AG04450 (cell line): ENCODE results near the gene UBASH3A. TPM values are rescaled to one million over a fixed set of nuclear protein-coding genes. Genes with fewer than 3 reads are reported as not detected.

ENCODE experiments used
- CTCF ChIA-PET: fragments of 300-600, 350-600 bp; formaldehyde crosslinking; extraction: SDS; loops from one replicate; lab custom pipeline; 2022; ENCODE audit warnings: antibody characterized with exemption, inconsistent platforms; lab: Charles Lee
- POLR2A ChIA-PET: fragments of 350-600 bp; formaldehyde crosslinking; extraction: SDS; loops from one replicate; lab custom pipeline; 2021; ENCODE audit warnings: antibody characterized with exemption, inconsistent platforms; lab: Yijun Ruan, JAX
- DNase-seq: peaks from one replicate; pipeline ENCODE4 v3.0.0-alpha.2; 2011; ENCODE audit warnings: low read depth, low spot score
- H3K27ac ChIP-seq: one replicate; pipeline ENCODE4 v1.5.1; 2012; ENCODE audit warnings: low read depth, low read length, control low read depth
- H3K27me3 ChIP-seq: one replicate; pipeline ENCODE4 v1.6.0; 2012; ENCODE audit warnings: low read length; ENCODE audit not compliant: control insufficient read depth, insufficient read depth
- H3K4me3 ChIP-seq: 2 replicates; pipeline ENCODE4 v1.5.1; 2011; ENCODE audit warnings: mild to moderate bottlenecking, low read depth, low read length, control low read depth
- H3K9me3 ChIP-seq: 2 replicates; pipeline ENCODE4 v1.5.1; 2012; ENCODE audit warnings: low read length; ENCODE audit not compliant: control insufficient read depth, insufficient read depth
- CTCF ChIP-seq: IDR thresholded peaks from 2 replicates; pipeline ENCODE4 v1.5.1; 2011; ENCODE audit warnings: low read depth, low read length, control low read depth, inconsistent platforms
- polyA plus RNA-seq: library from polyadenylated mRNA; depleted of rRNA; stranded (reverse); fragments of >200 nt; gene quantifications from 2 replicates; pipeline ENCODE4 v1.2.3, GENCODE V29; 2011

Gene UBASH3A
- polyA plus RNA-seq, 1 experiment = not detected

- CTCF ChIA-PET = no interaction called here
- H3K4me3 ChIP-seq = no peak overlapping the region
- no peak for TF ChIP-seq CTCF
- POLR2A ChIA-PET = no interaction called here
- H3K27me3 ChIP-seq = no peaks in the 10 kb centered on the region
- no peak overlapping the region for H3K27ac ChIP-seq
- DNase-seq = no peak
- H3K9me3 ChIP-seq = no peaks in the 10 kb centered on the region; the same call in 1 of the 2 replicates
Measured at GRCh38 chr21:42453224-42453985, 49.7 kb downstream of the UBASH3A start.

GRCh38 chr21:42453986-42454570 lies 50.4 kb downstream of the UBASH3A start:
- no peaks in the 10 kb centered on the region for H3K27me3 ChIP-seq
- no peak overlapping the region for H3K27ac ChIP-seq
- CTCF ChIA-PET = no interaction called here
- DNase-seq = no peak
- no peaks in the 10 kb centered on the region; the same call in 1 of the 2 replicates for H3K9me3 ChIP-seq
- no peak for TF ChIP-seq CTCF
- H3K4me3 ChIP-seq = no peak overlapping the region
- POLR2A ChIA-PET = no interaction called here

GRCh38 chr21:42454786-42455185 lies 51.1 kb downstream of the UBASH3A start:
- Histone ChIP-seq H3K27me3 (no peaks in the 10 kb centered on the region), H3K9me3 (no peaks in the 10 kb centered on the region; the same call in 1 of the 2 replicates), H3K4me3 (no peak overlapping the region), H3K27ac (no peak overlapping the region)
- TF ChIP-seq CTCF = no peak
- POLR2A ChIA-PET = no interaction called here
- DNase-seq = no peak
- CTCF ChIA-PET = no interaction called here

GRCh38 chr21:42455196-42455595 lies 51.5 kb downstream of the UBASH3A start:
- Histone ChIP-seq H3K4me3 (no peak overlapping the region), H3K9me3 (no peaks in the 10 kb centered on the region; the same call in 1 of the 2 replicates), H3K27ac (no peak overlapping the region), H3K27me3 (no peaks in the 10 kb centered on the region)
- POLR2A ChIA-PET = no interaction called here
- no peak for TF ChIP-seq CTCF
- no peak for DNase-seq
- CTCF ChIA-PET = no interaction called here

- CTCF ChIA-PET = no interaction called here
- Histone ChIP-seq H3K9me3 (no peaks in the 10 kb centered on the region; the same call in 1 of the 2 replicates), H3K27me3 (no peaks in the 10 kb centered on the region), H3K4me3 (no peak overlapping the region), H3K27ac (no peak overlapping the region)
- no peak for DNase-seq
- TF ChIP-seq CTCF = no peak
- POLR2A ChIA-PET = no interaction called here
Measured at GRCh38 chr21:42455754-42456440, 52.2 kb downstream of the UBASH3A start.
